ENCODE measurements around the gene RBM38.

RBM38 gene

GRCh38 chr20:57442158-57442887, 51.1 kb downstream of the RBM38 start:
- Histone ChIP-seq H2BK15ac (ENCODE audit: low read length) (peak overlapping the region; percentile 38), H4K8ac (ENCODE audit: low read depth, low read length) (no peak overlapping the region), H4K91ac (ENCODE audit: low read depth, low read length, poor library complexity) (no peak overlapping the region), H3K36me3 (replicated peaks in 1 of 2; ENCODE audit: control insufficient read depth in 2 of 2, insufficient read depth in 2 of 2, low read length in 2 of 2) (no peaks in the 10 kb centered on the region), H3K18ac (ENCODE audit: low read length) (peak overlapping the region; percentile 66), H3K27me3 (ENCODE audit: control insufficient read depth in 3 of 3, insufficient read depth in 3 of 3, low read depth in 1 of 3, low read length in 3 of 3) (peaks cover 0 to 16% (median 0%) of the 10 kb centered on the region in 3 experiments), H3K4ac (ENCODE audit: low read length) (peak overlapping the region; percentile 54), H3K14ac (ENCODE audit: low read length) (peak overlapping the region; percentile 91), H2AFZ (ENCODE audit: low read length) (no peak overlapping the region), H2BK120ac (ENCODE audit: low read depth, low read length) (no peak overlapping the region), H3K4me2 (ENCODE audit: insufficient read depth, low read length, poor library complexity, severe bottlenecking) (no peak overlapping the region), H3K4me3 (ENCODE audit: low read length in 2 of 2) (no peak overlapping the region), H2BK12ac (ENCODE audit: low read length) (no peak overlapping the region), H3K79me1 (ENCODE audit: low read depth, low read length) (no peaks in the 10 kb centered on the region), H2BK5ac (ENCODE audit: low read length) (peak overlapping the region; percentile 10), H3K9ac (ENCODE audit: low read depth, low read length, poor library complexity) (peak overlapping the region; percentile 67), H3K4me1 (ENCODE audit: control insufficient read depth in 2 of 2, insufficient read depth in 1 of 2, low read depth in 1 of 2, low read length in 2 of 2) (peaks cover 14 to 15% of the 10 kb centered on the region in 2 donors), H3K23ac (ENCODE audit: low read depth, low read length, poor library complexity) (peak overlapping the region; percentile 39), H3K9me3 (replicated peaks in 1 of 2; ENCODE audit: control insufficient read depth in 2 of 2, insufficient read depth in 1 of 2, low read depth in 1 of 2, low read length in 2 of 2) (peaks cover 6 to 10% of the 10 kb centered on the region in 2 donors), H2AK5ac (ENCODE audit: low read depth, low read length) (peak overlapping the region; percentile 70), H3K27ac (replicated peaks; ENCODE audit: low read length) (no peak overlapping the region)
- no CpG with 5 or more reads among the region's 17 CpGs for WGBS, 2 donors (ENCODE audit: extremely low coverage in 2 of 2, insufficient read length in 2 of 2, insufficient replicate concordance in 1 of 2)
- DNase-seq (ENCODE audit: low spot score) = no peak

GRCh38 chr20:57442888-57443239, 51.7 kb downstream of the RBM38 start:
- no peak overlapping the region for H3K4me3 ChIP-seq (ENCODE audit: low read length in 2 of 2)
- H3K79me1 ChIP-seq (ENCODE audit: low read depth, low read length) = no peaks in the 10 kb centered on the region
- H3K23ac ChIP-seq (ENCODE audit: low read depth, low read length, poor library complexity) = no peak overlapping the region
- no peak overlapping the region for H2BK12ac ChIP-seq (ENCODE audit: low read length)
- peak overlapping the region; percentile 70 for H2AK5ac ChIP-seq (ENCODE audit: low read depth, low read length)
- no peak overlapping the region for H3K9ac ChIP-seq (ENCODE audit: low read depth, low read length, poor library complexity)
- peaks cover 0 to 17% (median 0%) of the 10 kb centered on the region in 3 experiments for H3K27me3 ChIP-seq (ENCODE audit: control insufficient read depth in 3 of 3, insufficient read depth in 3 of 3, low read depth in 1 of 3, low read length in 3 of 3)
- H3K18ac ChIP-seq (ENCODE audit: low read length) = peak overlapping the region; percentile 76
- no peak overlapping the region for H3K4me2 ChIP-seq (ENCODE audit: insufficient read depth, low read length, poor library complexity, severe bottlenecking)
- no peak overlapping the region for H2AFZ ChIP-seq (ENCODE audit: low read length)
- H2BK120ac ChIP-seq (ENCODE audit: low read depth, low read length) = no peak overlapping the region
- no peak overlapping the region for H2BK5ac ChIP-seq (ENCODE audit: low read length)
- peak overlapping the region; percentile 38 for H2BK15ac ChIP-seq (ENCODE audit: low read length)
- H3K9me3 ChIP-seq (replicated peaks in 1 of 2; ENCODE audit: control insufficient read depth in 2 of 2, insufficient read depth in 1 of 2, low read depth in 1 of 2, low read length in 2 of 2) = peaks cover 4 to 10% of the 10 kb centered on the region in 2 donors
- no peak overlapping the region for H3K27ac ChIP-seq (replicated peaks; ENCODE audit: low read length)
- no peak overlapping the region for H3K14ac ChIP-seq (ENCODE audit: low read length)
- peaks cover 14 to 15% of the 10 kb centered on the region in 2 donors for H3K4me1 ChIP-seq (ENCODE audit: control insufficient read depth in 2 of 2, insufficient read depth in 1 of 2, low read depth in 1 of 2, low read length in 2 of 2)
- DNase-seq (ENCODE audit: low spot score) = no peak
- H3K36me3 ChIP-seq (replicated peaks in 1 of 2; ENCODE audit: control insufficient read depth in 2 of 2, insufficient read depth in 2 of 2, low read length in 2 of 2) = no peaks in the 10 kb centered on the region
- no peak overlapping the region for H3K4ac ChIP-seq (ENCODE audit: low read length)
- H4K91ac ChIP-seq (ENCODE audit: low read depth, low read length, poor library complexity) = no peak overlapping the region
- no CpG with 5 or more reads among the region's 9 CpGs for WGBS, 2 donors (ENCODE audit: extremely low coverage in 2 of 2, insufficient read length in 2 of 2, insufficient replicate concordance in 1 of 2)
- no peak overlapping the region for H4K8ac ChIP-seq (ENCODE audit: low read depth, low read length)

- peak overlapping the region; percentile 49 for H3K18ac ChIP-seq (ENCODE audit: low read length)
- no peak overlapping the region for H3K23ac ChIP-seq (ENCODE audit: low read depth, low read length, poor library complexity)
- H3K79me1 ChIP-seq (ENCODE audit: low read depth, low read length) = no peaks in the 10 kb centered on the region
- DNase-seq (ENCODE audit: low spot score) = no peak
- peaks cover 0 to 23% (median 0%) of the 10 kb centered on the region in 3 experiments for H3K27me3 ChIP-seq (ENCODE audit: control insufficient read depth in 3 of 3, insufficient read depth in 3 of 3, low read depth in 1 of 3, low read length in 3 of 3)
- no peak overlapping the region for H4K8ac ChIP-seq (ENCODE audit: low read depth, low read length)
- no peak overlapping the region for H3K4me3 ChIP-seq (ENCODE audit: low read length in 2 of 2)
- H3K14ac ChIP-seq (ENCODE audit: low read length) = no peak overlapping the region
- H2AK5ac ChIP-seq (ENCODE audit: low read depth, low read length) = no peak overlapping the region
- no CpG with 5 or more reads among the region's 18 CpGs for WGBS, 2 donors (ENCODE audit: extremely low coverage in 2 of 2, insufficient read length in 2 of 2, insufficient replicate concordance in 1 of 2)
- no peak overlapping the region for H4K91ac ChIP-seq (ENCODE audit: low read depth, low read length, poor library complexity)
- H3K9me3 ChIP-seq (replicated peaks in 1 of 2; ENCODE audit: control insufficient read depth in 2 of 2, insufficient read depth in 1 of 2, low read depth in 1 of 2, low read length in 2 of 2) = peaks cover 4 to 10% of the 10 kb centered on the region in 2 donors
- no peak overlapping the region for H2BK5ac ChIP-seq (ENCODE audit: low read length)
- peaks cover 13% of the 10 kb centered on the region in 2 donors for H3K4me1 ChIP-seq (ENCODE audit: control insufficient read depth in 2 of 2, insufficient read depth in 1 of 2, low read depth in 1 of 2, low read length in 2 of 2)
- no peak overlapping the region for H2AFZ ChIP-seq (ENCODE audit: low read length)
- H2BK12ac ChIP-seq (ENCODE audit: low read length) = no peak overlapping the region
- H3K36me3 ChIP-seq (replicated peaks in 1 of 2; ENCODE audit: control insufficient read depth in 2 of 2, insufficient read depth in 2 of 2, low read length in 2 of 2) = no peaks in the 10 kb centered on the region
- no peak overlapping the region for H3K4me2 ChIP-seq (ENCODE audit: insufficient read depth, low read length, poor library complexity, severe bottlenecking)
- no peak overlapping the region for H3K27ac ChIP-seq (replicated peaks; ENCODE audit: low read length)
- H2BK15ac ChIP-seq (ENCODE audit: low read length) = peak overlapping the region; percentile 38
- no peak overlapping the region for H3K9ac ChIP-seq (ENCODE audit: low read depth, low read length, poor library complexity)
- no peak overlapping the region for H2BK120ac ChIP-seq (ENCODE audit: low read depth, low read length)
- H3K4ac ChIP-seq (ENCODE audit: low read length) = no peak overlapping the region
Measured at GRCh38 chr20:57443349-57444265, 52.4 kb downstream of the RBM38 start.

Data from neuronal stem cell (in vitro differentiated cells).